OCI-LY1 (cell line): ENCODE results near the gene TENM4.

Source experiments
- EZH2 ChIP-seq: fragments of 200-600 bp; sonication (generic), shearing (Covaris generic); IDR thresholded peaks from 2 replicates; pipeline ENCODE4 v1.8.0; 2017; ENCODE audit warnings: borderline replicate concordance, mixed run types, mild to moderate bottlenecking, antibody characterized with exemption, low read length, moderate library complexity, mixed read lengths
- TF ChIP-seq, protein P1 (sequence below): fragments of 200-600 bp; sonication (generic), shearing (Covaris generic); IDR thresholded peaks from 2 replicates; pipeline ENCODE4 v1.5.1; 2017; ENCODE audit warnings: mild to moderate bottlenecking, antibody characterized with exemption, low read length, moderate library complexity, mixed read lengths

DNA sequence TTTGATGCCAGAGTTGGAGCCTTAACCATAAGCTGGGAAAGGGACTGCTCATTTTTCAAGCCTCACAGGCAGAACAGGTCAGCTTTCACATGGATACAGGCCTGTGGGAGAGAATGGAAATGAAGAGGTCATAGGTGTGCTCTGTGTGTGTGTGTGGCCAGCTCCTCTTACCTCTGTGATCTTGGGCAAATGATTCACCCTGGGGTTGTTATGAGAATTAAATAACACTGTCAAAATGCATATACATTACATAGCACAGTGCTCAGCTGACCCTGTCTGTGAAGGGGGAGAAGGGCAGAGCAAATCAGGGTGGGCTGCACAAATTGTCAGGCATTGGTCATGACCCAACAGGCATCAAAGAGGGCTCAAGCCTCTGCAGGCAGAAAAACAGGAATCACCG, 372.5 kb downstream of the TENM4 start:
- TF ChIP-seq, protein P1, sequence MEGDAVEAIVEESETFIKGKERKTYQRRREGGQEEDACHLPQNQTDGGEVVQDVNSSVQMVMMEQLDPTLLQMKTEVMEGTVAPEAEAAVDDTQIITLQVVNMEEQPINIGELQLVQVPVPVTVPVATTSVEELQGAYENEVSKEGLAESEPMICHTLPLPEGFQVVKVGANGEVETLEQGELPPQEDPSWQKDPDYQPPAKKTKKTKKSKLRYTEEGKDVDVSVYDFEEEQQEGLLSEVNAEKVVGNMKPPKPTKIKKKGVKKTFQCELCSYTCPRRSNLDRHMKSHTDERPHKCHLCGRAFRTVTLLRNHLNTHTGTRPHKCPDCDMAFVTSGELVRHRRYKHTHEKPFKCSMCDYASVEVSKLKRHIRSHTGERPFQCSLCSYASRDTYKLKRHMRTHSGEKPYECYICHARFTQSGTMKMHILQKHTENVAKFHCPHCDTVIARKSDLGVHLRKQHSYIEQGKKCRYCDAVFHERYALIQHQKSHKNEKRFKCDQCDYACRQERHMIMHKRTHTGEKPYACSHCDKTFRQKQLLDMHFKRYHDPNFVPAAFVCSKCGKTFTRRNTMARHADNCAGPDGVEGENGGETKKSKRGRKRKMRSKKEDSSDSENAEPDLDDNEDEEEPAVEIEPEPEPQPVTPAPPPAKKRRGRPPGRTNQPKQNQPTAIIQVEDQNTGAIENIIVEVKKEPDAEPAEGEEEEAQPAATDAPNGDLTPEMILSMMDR, result no peak
- no peak for TF ChIP-seq EZH2
